MCF 10A (cell line): ENCODE measurements around the gene MS4A10. TPM values are rescaled to one million over a fixed set of nuclear protein-coding genes. Genes with fewer than 3 reads are reported as not detected.

ENCODE experiments used
- BruUV-seq: library from RNA; stranded (reverse); fragments of 400-500 nt; replicated peaks from 2 replicates; lab custom pipeline; 2021; lab: Mats Ljungman, UMichigan
- CTCF ChIA-PET: fragments of 300-600 bp; sonication (Branson Sonifier 250); formaldehyde crosslinking; extraction: SDS; loops from one replicate; lab custom pipeline; 2021; ENCODE audit warnings: antibody characterized with exemption, inconsistent platforms; lab: Yijun Ruan, JAX
- POLR2A ChIA-PET: fragments of 300-600, 350-650 bp; sonication (Branson Sonifier 250); formaldehyde crosslinking; extraction: SDS; loops from one replicate; lab custom pipeline; 2020; ENCODE audit warnings: antibody characterized with exemption, inconsistent platforms; lab: Yijun Ruan, JAX
- DNase-seq: peaks from one replicate; pipeline ENCODE4 v3.0.0-alpha.2; 2018; ENCODE audit not compliant: unreplicated experiment
- H3K27ac Mint-ChIP-seq: one replicate; pipeline ENCODE4 v1.8.0; 2022; ENCODE audit warnings: mild to moderate bottlenecking, low read depth, mixed read lengths; ENCODE audit not compliant: unreplicated experiment
- H3K27me3 Mint-ChIP-seq: one replicate; pipeline ENCODE4 v1.8.0; 2022; ENCODE audit warnings: mixed read lengths; ENCODE audit not compliant: insufficient read depth, unreplicated experiment
- H3K36me3 Mint-ChIP-seq: one replicate; pipeline ENCODE4 v1.8.0; 2022; ENCODE audit warnings: mild to moderate bottlenecking, moderate library complexity, mixed read lengths; ENCODE audit not compliant: insufficient read depth, unreplicated experiment
- H3K4me1 Mint-ChIP-seq: one replicate; pipeline ENCODE4 v1.8.0; 2022; ENCODE audit warnings: mixed read lengths; ENCODE audit not compliant: insufficient read depth, unreplicated experiment
- H3K4me3 Mint-ChIP-seq: one replicate; pipeline ENCODE4 v1.8.0; 2022; ENCODE audit warnings: mild to moderate bottlenecking, moderate library complexity, mixed read lengths; ENCODE audit not compliant: unreplicated experiment
- H3K9me3 Mint-ChIP-seq: one replicate; pipeline ENCODE4 v1.8.0; 2022; ENCODE audit warnings: mixed read lengths; ENCODE audit not compliant: unreplicated experiment
- intact Hi-C: fragments of 100-400 bp; cut with micrococcal nuclease; formaldehyde crosslinking; loops from 2 replicates; pipeline ENCODE4 v1.14.1; 2022
- total RNA-seq: library from RNA; stranded (reverse); gene quantifications from 2 replicates; pipeline ENCODE4 v1.2.3, GENCODE V29; 2022
- TF ChIP-seq, protein P1 (sequence below): fragments of 200-600 bp; IDR thresholded peaks from one replicate; pipeline ENCODE4 v1.8.0; 2022; ENCODE audit warnings: antibody characterized with exemption, mild to moderate bottlenecking; ENCODE audit not compliant: unreplicated experiment

The MS4A10 gene
- total RNA-seq, 1 experiment from 2014 or later, result not detected

DNA sequence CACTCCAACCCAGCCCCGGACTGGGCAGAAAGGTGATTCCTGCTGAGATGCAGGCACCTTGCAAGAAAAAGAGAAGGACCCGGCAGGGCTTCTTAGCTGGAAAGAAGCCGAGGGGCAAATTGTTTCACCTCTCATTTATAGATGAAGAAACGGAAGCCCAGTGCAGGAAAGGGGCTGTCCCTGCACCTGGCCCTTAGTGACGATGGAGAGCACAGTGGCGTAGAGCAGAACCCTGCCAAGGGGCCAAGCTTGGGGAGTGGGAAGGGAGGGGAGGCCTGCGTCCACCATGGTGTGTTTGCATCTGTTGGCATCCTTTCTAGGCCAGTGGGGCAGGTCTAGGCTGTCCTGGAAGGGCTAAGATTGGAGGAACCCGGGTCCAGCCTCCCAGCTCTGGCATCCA lies 36.3 kb upstream of the MS4A10 start:
- H3K27ac Mint-ChIP-seq, result no peak overlapping the region
- H3K4me3 Mint-ChIP-seq, result no peak overlapping the region
- no peaks in the 10 kb centered on the region for H3K36me3 Mint-ChIP-seq
- H3K27me3 Mint-ChIP-seq, result peaks cover 29% of the 10 kb centered on the region
- no TSS peak for BruUV-seq
- ChIA-PET POLR2A (interaction anchor here (0.6 kb wide), 1 partner anchor 157 kb away, joined by 3 read pairs; the partner anchor contains the start of gene PRPF19), CTCF (interaction anchor here (1.0 to 1.2 kb wide), 2 partner anchors 10 to 404 kb away, joined by 3 to 4 read pairs; no protein-coding TSS in a partner anchor)
- H3K4me1 Mint-ChIP-seq, result no peaks in the 10 kb centered on the region
- H3K9me3 Mint-ChIP-seq, result peaks cover 8% of the 10 kb centered on the region
- TF ChIP-seq, protein P1, sequence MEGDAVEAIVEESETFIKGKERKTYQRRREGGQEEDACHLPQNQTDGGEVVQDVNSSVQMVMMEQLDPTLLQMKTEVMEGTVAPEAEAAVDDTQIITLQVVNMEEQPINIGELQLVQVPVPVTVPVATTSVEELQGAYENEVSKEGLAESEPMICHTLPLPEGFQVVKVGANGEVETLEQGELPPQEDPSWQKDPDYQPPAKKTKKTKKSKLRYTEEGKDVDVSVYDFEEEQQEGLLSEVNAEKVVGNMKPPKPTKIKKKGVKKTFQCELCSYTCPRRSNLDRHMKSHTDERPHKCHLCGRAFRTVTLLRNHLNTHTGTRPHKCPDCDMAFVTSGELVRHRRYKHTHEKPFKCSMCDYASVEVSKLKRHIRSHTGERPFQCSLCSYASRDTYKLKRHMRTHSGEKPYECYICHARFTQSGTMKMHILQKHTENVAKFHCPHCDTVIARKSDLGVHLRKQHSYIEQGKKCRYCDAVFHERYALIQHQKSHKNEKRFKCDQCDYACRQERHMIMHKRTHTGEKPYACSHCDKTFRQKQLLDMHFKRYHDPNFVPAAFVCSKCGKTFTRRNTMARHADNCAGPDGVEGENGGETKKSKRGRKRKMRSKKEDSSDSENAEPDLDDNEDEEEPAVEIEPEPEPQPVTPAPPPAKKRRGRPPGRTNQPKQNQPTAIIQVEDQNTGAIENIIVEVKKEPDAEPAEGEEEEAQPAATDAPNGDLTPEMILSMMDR, result no peak
- no peak for DNase-seq
- intact Hi-C loops, result no loop called here

DNA sequence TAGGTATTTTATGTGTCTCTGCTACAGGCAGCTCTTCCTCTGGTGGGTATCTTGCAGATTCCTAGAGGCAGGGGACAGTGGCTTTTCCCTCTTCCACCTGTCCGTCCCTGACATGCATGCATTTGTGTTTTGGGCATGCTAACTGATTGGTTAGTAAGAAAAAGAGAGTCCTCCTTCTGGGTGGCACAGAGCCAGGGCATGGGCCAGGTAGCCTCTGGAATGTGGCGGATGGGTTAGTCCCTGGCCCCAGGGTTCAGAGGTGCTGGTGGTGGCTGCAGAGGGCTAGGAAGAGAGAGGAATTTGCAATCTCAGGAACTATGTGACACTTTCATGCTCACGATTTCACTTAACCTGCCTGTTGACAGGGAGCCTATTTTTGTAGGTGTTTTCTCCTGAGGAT lies 34.2 kb upstream of the MS4A10 start:
- no peaks in the 10 kb centered on the region for H3K4me1 Mint-ChIP-seq
- ChIA-PET POLR2A (no interaction called here), CTCF (interaction anchor here (0.6 to 0.7 kb wide), 2 partner anchors 10 to 25 kb away, joined by 3 read pairs; no protein-coding TSS in a partner anchor)
- no peak for DNase-seq
- BruUV-seq, result no TSS peak
- H3K9me3 Mint-ChIP-seq, result peaks cover 8% of the 10 kb centered on the region
- intact Hi-C loops, result no loop called here
- H3K27ac Mint-ChIP-seq, result no peak overlapping the region
- no peak overlapping the region for H3K4me3 Mint-ChIP-seq
- TF ChIP-seq, protein P1, result no peak
- H3K27me3 Mint-ChIP-seq, result peaks cover 29% of the 10 kb centered on the region
- H3K36me3 Mint-ChIP-seq, result no peaks in the 10 kb centered on the region

DNA sequence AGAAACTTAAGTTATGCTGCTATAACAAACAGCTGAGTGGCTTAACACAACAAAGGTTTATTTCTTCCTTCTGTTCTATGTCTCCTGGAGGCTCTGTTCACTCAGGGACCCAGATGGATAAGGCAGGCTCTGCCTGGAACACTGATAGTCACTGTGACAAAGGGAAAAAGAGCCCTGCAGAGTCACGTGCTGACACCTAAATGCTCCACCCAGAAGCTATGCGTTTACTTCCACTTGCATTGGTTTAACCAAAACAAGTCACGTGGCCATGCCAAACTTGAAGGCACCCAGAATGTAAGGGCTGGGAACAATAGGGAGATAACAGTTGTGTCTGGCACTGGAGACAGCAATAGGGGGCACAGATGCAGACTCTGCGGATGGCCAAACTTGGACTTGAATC lies 31.8 kb upstream of the MS4A10 start:
- ChIA-PET POLR2A (no interaction called here), CTCF (interaction anchor here (0.6 to 2.0 kb wide), 2 partner anchors 9 to 30 kb away, joined by 3 to 12 read pairs; no protein-coding TSS in a partner anchor)
- intact Hi-C loops, result no loop called here
- TF ChIP-seq, protein P1, result no peak
- no TSS peak for BruUV-seq
- DNase-seq, result no peak
- Mint-ChIP-seq H3K4me1 (no peaks in the 10 kb centered on the region), H3K27me3 (peaks cover 22% of the 10 kb centered on the region), H3K4me3 (no peak overlapping the region), H3K9me3 (no peaks in the 10 kb centered on the region), H3K27ac (no peak overlapping the region), H3K36me3 (no peaks in the 10 kb centered on the region)

DNA sequence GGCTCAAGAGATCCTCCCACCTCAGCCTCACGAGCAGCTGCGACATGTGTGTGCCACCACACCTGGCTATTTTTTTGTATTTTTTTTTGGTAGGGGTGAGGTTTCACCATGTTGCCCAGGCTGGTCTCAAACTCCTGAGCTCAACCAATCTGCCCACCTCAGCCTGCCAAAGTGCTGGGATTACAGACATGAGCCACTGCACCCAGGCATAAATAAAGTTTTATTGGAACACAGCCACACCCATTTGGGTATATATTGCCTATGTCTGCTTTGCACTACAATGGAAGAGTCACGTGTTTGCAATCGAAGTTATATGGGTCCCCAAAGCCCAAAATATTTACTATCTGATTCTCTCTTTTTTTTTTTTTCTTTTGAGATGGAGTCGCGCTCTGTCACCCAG lies 30.2 kb upstream of the MS4A10 start:
- Mint-ChIP-seq H3K4me3 (no peak overlapping the region), H3K4me1 (no peaks in the 10 kb centered on the region), H3K27ac (no peak overlapping the region), H3K36me3 (no peaks in the 10 kb centered on the region), H3K27me3 (peaks cover 38% of the 10 kb centered on the region), H3K9me3 (no peaks in the 10 kb centered on the region)
- ChIA-PET POLR2A (no interaction called here), CTCF (interaction anchor here (0.6 to 2.0 kb wide), 2 partner anchors 8 to 64 kb away, joined by 4 to 12 read pairs; no protein-coding TSS in a partner anchor)
- no TSS peak for BruUV-seq
- intact Hi-C loops, result no loop called here
- no peak for DNase-seq
- TF ChIP-seq, protein P1, result no peak
